OCI-LY7 (cell line): ENCODE results near the gene PPP2R1B.

ENCODE experiments used
- CTCF ChIP-seq: fragments of 200-600 bp; sonication (generic); conservative IDR thresholded peaks from 2 replicates; pipeline ENCODE4 v1.5.1; 2014; ENCODE audit warnings: mild to moderate bottlenecking, antibody characterized with exemption, low read length, moderate library complexity, mixed read lengths
- EZH2phosphoT487 ChIP-seq: fragments of 200-600 bp; sonication (generic); IDR thresholded peaks from 2 replicates; pipeline ENCODE4 v1.6.1; 2018; ENCODE audit warnings: low read depth, borderline replicate concordance, mild to moderate bottlenecking, mixed run types, antibody characterized with exemption, low read length, moderate library complexity, mixed read lengths

- TF ChIP-seq CTCF (no peak), EZH2phosphoT487 (no peak)
These were observed 18.0 kb downstream of the PPP2R1B start for GRCh38 chr11:111748035-111748804.
